Pericardium fibroblast (primary cell): ENCODE measurements around the gene HCAR3. TPM values are rescaled to one million over a fixed set of nuclear protein-coding genes. Genes with fewer than 3 reads are reported as not detected.

Experiments used
- total RNA-seq: library from RNA; depleted of rRNA; stranded (reverse); fragments of >200 nt; gene quantifications from 2 replicates; pipeline ENCODE4 v1.2.3, GENCODE V29; 2015

Gene HCAR3
- not detected in 2 replicates for total RNA-seq

DNA sequence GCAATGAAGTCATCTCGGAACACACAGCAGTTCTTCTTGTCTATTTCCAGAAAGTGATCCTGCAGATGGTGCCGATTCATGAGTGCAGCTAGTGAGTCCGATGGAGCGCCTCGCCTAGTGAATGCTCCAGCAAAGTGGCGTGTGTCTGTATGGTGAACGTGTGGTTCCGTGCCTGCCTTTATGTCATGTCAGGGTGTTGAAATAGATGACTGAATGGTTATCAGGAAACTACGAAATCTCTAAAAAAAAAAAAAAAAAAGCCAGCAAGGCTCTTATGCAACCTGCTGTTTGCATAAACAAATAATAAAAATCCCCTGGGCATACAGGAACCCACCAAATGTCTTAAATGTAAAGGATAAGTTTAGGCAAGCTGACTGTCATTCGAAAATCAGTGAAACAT is at the start of gene HCAR3:
TSS of gene HCAR3 (minus strand) at position 154 of the 400 bp plus-strand sequence. CDS start at position 80, 74 bp downstream.

DNA sequence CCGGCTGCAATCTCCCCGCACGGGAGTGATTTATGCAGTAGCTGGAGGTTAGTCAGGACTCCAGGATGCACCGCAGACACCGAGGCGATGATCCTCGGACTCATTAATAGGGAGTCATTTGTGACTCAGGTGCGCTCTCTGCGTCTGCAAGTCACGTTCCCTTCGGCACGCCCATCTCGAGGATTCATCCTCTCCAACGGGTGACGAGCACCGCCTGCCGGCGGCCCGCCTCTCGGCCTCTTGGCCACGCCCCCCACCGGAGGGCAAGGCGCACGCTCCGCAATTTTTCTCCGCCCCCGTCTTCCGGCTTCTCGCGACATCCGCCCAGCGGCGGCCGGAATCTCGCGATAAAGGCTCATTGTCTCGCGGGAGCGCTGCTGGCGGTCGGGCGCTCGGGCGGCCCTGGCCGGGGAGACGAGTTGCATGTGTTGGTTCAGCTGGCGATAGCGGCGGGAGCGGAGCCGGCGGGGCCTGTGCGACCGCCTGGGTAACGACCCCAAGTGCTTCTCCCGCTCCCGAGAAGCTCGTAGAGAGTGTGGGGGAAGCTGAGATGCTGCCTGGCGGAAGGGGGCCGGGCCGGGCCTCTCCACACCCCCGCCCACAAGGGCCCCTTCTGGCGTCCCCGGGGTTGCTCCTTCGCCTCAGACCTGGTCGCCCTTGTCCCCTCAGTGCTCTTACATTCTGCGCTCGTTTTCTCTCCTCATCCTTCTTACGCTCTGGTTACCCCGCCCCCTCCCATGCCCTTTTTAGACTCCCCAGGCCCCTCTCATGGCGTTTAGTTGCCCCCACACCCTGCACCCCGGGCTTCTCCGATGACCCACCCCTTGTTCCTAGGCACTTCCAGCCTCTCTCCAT is 36.1 kb upstream of the HCAR3 start, which contains the start of gene DENR:
TSS of gene DENR (plus strand) at position 361 of the 855 bp plus-strand sequence. CDS start 878 bp downstream, outside the sequence.

DNA sequence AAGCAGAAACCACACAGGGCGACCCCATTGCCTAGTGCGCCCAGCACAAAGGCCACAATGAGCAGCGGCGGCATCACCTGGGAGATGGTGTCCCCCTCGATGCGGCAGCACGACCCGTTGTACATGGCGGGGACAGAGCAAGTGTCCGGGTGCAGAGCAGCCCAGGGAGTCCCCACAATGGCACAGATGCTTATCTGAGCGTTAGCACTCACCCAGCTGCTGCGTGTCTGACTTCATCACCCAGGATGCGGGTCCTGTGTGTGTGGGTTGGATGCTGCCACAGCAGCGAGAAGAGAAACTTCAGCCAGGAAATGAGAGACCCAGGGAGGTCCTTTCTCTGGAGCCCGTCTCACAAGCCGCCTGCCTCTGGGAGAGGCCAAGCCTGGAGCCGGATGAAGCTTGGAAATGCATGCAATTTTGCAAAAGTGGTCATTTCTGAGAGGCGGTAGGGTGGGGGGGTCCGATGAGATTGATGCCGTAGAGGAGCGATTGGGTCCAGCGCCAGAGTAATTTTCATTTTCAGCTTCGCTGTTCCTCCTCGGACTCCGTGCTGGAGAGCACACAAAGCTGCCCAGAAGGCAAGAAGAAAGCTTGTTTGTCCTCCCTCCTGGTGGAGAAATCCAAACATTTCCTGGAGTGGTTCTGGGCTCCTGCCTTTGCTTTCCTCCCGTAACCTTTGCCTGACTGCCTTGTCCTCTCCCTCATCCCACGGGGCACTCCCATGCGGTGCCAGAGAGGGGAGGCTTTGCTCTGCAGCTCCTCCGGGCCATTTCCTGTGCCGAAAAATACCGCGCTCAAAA is 13.8 kb upstream of the HCAR3 start, which contains the start of gene HCAR1:
TSS of gene HCAR1 (minus strand) at position 630 of the 800 bp plus-strand sequence. CDS start at position 125, 505 bp downstream.

DNA sequence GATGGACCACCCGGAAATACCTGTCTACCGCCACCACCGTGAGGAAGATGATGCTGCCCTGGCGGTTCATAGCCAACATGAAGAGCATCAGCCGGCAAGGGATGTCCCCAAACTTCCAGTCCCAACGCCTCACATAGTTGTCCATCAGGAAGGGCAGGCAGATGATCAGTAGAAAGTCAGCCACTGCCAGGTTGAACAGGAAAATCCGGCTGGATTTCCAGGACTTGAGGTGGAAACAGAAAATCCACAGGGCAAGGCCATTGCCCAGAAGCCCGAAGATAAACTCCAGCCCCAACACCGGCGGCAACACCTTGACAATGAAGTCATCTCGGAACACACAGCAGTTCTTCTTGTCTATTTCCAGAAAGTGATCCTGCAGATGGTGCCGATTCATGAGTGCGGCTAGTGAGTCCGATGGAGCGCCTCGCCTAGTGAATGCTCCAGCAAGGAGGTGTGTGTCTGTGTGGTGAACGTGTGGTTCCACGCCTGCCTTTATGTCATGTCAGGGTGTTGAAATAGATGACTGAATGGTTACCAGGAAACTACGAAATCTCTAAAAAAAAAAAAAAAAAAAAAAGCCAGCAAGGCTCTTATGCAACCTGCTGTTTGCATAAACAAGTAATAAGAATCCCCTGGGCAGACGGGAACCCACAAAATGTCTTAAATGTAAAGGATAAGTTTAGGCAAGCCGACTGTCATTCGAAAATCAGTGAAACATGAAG is 13.6 kb downstream of the HCAR3 start, which contains the start of gene HCAR2:
TSS of gene HCAR2 (minus strand) at position 468 of the 722 bp plus-strand sequence. CDS start at position 394, 74 bp downstream.

Other genes starting within 250 kb of the HCAR3 start
- 11.9 TPM in 2 replicates for gene ZCCHC8, start 215.9 kb downstream of the HCAR3 start, total RNA-seq
- 20.0 and 29.0 TPM in 2 replicates for gene RSRC2, start 189.9 kb downstream of the HCAR3 start, total RNA-seq
- gene KNTC1, start 189.6 kb downstream of the HCAR3 start, total RNA-seq, result 5.2 and 8.8 TPM in 2 replicates
- gene HCAR2, start 13.5 kb downstream of the HCAR3 start, total RNA-seq, result 0.43 TPM in 1 of 2 replicates, not detected in the other
- 0.23 and 2.0 TPM in 2 replicates for gene HCAR1, start 14.0 kb upstream of the HCAR3 start, total RNA-seq
- gene DENR, start 36.0 kb upstream of the HCAR3 start, total RNA-seq, result 20.5 and 24.9 TPM in 2 replicates
- gene CCDC62, start 57.8 kb upstream of the HCAR3 start, total RNA-seq, result 0.17 and 0.82 TPM in 2 replicates
- 8.1 and 14.1 TPM in 2 replicates for gene HIP1R, start 118.6 kb upstream of the HCAR3 start, total RNA-seq
- 28.2 and 31.4 TPM in 2 replicates for gene VPS37B, start 179.3 kb upstream of the HCAR3 start, total RNA-seq
- gene ABCB9, start 249.7 kb upstream of the HCAR3 start, total RNA-seq, result 3.9 and 7.5 TPM in 2 replicates